Right renal cortex interstitium (tissue), 3 donors: ENCODE results near the gene FUBP3. TPM values are rescaled to one million over a fixed set of nuclear protein-coding genes. Genes with fewer than 3 reads are reported as not detected.
"Not testable (repeated sequence)": the region's sequence is repeated elsewhere in the genome, so short reads cannot be mapped to it uniquely, and the experiment has no call there.

Experiments used
- DNase-seq, 3 donors: peaks; one replicate each; pipeline ENCODE4 v3.0.0-alpha.2; 2013; ENCODE audit warnings: low read depth in 3 of 3, low spot score in 2 of 3
- polyA plus RNA-seq, 3 donors: library from polyadenylated mRNA; unstranded; fragments of 120-200 nt; gene quantifications; one replicate each; pipeline ENCODE4 v1.2.1, GENCODE V29; 2013; ENCODE audit not compliant: insufficient read length in 3 of 3

FUBP3 gene
- polyA plus RNA-seq, 3 donors, result 71.0 to 77.5 (median 75.9) TPM

GRCh38 chr9:130680836-130681768 is 101.7 kb downstream of the FUBP3 start:
- DNase-seq, result no peak

GRCh38 chr9:130681769-130682420 is 102.5 kb downstream of the FUBP3 start:
- DNase-seq, result no peak

DNA sequence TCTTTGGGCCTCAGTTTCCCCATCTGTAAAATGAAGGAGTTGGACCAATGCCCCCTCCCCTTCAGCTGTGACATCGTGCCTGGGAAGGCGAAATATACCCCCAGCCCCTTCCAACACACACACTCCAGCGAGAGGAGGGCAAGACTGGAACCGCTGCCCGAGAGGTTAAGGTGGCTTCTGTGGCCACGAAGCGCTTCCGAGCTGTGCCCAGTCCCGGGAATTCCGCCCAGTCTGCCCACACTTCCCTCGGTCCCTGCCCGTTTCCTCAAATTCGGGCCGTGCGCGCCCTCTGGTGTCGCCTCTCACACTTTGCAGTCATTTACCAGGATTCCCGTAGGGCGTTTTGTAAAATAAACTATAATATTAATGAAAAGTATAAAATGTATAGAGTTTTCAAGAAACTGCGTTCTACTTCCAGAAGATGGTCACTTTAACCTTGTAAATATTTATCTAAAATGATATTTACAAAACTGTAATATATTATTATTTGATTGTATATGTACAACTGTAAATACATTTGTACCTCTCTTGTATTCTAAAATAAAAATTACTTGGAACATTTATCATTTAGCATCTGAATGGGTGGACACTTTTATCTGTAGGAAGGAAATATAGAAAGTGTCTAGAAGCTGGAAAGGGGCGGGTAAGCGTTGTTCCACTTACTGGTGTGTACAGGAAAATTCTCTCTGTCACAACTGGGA is 103.2 kb downstream of the FUBP3 start:
- DNase-seq, result no peak

DNA sequence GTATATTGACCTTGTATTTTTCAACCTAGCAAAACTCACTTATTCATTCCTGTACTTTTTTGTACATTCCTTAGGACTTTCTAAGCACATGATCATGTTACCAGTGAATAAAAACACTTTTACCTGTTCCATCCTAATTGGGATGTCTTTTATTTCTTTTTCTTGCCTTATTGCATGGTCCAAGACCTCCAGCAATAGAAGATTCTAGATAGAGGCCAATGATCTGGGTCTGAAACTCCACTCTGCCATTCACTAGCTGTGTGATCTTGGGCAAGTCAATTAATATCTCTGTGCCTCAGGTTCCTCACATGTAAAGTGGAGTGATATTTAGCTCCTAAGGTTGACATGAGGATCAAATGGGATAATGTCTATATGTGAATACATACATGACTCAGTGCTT is 105.7 kb downstream of the FUBP3 start:
- no peak for DNase-seq

- not testable (repeated sequence) for DNase-seq
These were observed 106.6 kb downstream of the FUBP3 start for GRCh38 chr9:130685945-130686344.

DNA sequence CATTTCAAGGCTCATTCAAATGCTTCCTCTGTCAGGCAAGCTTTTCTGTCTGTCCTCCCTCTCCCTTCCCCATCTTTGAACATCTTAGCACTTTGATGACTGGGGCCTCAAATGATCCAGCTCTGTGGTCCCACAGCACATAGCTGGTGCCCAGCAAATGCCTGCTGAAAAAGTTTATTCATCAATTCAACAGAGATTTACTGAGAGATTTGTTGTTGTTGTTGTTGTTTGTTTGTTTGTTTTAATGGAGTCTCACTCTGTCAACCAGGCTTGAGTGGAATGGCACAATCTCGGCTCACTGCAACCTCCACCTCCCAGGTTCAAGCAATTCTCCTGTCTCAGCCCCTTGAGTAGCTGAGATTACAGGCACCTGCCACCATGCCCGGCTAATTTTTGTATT is 108.2 kb downstream of the FUBP3 start:
- DNase-seq, result no peak

Other genes with a start within 250 kb of the FUBP3 start
- gene ASS1, start 134.6 kb upstream of the FUBP3 start, polyA plus RNA-seq, result 100 to 1,000 TPM; 299 to 385 (median 354) TPM
- gene PRDM12, start 85.0 kb downstream of the FUBP3 start, polyA plus RNA-seq, result not detected
- gene EXOSC2, start 114.2 kb downstream of the FUBP3 start, polyA plus RNA-seq, result 10 to 100 TPM; 41.5 to 43.0 (median 41.9) TPM